Glomerular endothelial cell (primary cell): ENCODE data around the gene ACTL8. TPM values are rescaled to one million over a fixed set of nuclear protein-coding genes. Genes with fewer than 3 reads are reported as not detected.

ENCODE experiments used
- DNase-seq: peaks from one replicate; pipeline ENCODE4 v3.0.0-alpha.2; 2011; ENCODE audit warnings: low read depth, low spot score; ENCODE audit errors: extremely low read depth
- total RNA-seq: library from RNA; depleted of rRNA; stranded (reverse); fragments of >200 nt; gene quantifications from 2 replicates; pipeline ENCODE4 v1.2.3, GENCODE V29; 2015

ACTL8 gene
- total RNA-seq, 1 donor from 2014 or later, result not detected

DNA sequence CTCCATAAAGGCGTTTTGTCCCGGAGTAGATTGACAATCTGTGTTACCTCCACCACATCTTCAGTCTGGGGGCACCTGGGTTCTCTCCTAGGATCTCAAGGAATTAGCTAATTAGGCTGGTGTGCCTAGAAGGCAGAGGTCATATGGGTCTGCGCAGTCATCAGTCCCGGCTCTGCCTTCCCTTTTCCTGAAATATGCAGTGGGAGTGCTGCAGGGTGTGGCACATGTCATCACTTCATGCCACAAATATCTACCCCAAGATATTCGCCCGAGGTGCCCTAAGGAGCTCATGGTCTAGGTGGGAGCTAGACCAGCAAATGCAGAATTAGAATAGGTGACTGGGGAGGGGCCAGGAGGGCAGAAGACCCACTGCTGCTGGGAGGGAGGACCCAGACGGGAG lies 42.9 kb downstream of the ACTL8 start:
- no peak for DNase-seq

DNA sequence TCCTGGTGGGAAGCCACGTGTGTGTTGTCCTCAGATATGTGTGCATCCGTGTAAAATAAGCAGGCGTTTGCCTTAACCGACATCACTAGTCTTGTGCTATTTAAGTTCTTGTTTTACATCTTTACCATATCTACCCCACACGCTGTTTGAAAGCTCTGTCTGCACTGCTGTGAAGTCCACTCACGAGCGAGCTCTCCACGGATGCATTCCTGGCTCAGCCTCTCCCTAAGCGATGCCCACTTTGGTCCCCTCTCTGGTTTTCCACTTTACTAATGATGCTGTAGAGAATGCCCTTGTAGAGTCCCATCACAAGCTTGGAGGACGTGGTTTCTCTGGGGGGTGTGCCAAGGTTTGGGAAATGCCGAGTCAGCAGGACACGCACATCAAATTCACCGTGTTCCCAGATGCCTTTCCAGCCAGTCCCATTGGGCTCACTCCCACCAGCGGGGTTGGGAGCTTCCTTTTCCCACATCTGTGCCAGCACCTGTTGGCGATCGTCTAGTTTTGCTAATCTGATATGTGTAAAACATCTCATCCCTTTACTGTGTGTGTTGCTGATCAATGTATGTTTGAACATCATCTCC lies 43.8 kb downstream of the ACTL8 start:
- DNase-seq, result no peak

DNA sequence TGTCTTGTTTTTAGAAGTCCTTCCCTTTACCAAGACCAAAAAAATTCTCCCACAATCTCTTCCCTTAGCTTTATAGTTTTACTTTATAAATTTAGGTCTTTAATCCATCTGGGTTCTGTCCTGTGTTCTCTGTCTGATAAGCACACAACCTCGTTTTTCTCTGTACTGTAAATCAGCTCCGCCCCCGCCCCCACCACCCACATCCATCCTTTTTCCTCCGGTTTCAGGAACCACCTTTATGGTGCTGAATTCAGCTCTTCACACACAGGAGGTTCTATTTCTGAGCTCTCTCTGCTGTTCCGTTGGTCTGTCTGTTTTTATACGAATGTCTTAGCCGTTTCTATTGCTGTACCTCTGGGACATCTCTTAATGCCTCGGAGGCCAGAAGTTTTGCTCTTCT lies 44.5 kb downstream of the ACTL8 start:
- DNase-seq, result no peak

DNA sequence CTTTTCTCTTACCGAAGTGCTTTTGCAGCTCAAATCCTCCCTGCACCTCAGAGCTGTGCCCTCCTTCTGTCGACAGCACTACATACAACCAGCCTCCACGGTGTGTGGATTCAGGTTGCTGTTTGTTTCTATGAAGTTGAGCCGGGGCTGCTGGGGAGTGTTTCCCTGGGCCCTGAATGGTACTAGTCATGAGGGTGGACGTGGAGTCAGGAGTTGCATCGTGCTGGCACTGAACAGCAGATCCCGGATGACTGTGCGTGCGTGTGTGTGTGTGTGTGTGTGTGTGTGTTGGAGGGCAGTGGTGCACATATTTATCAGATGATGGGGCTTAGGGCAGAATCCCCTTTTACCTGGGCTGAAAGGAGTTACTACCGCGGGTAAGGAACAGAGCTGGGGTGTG lies 47.0 kb downstream of the ACTL8 start:
- DNase-seq, result no peak

DNA sequence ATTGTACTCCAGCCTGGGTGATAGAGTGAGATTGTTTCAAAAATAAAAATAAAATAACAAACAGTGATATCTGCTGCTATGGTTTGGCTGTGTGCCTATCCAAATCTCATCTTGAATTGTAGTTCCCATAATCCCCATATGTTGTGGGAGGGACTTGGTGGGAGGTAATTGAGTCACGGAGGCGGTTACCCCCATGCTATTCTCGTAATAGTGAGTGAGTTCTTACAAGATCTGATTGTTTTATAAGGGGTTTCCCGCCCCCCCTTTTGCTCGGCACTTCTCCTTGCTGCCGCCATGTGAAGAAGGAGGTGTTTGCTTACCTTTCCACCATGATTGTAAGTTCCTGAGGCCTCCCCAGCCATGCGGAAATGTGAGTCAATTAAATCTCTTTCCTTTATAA lies 47.8 kb downstream of the ACTL8 start:
- DNase-seq, result no peak

DNA sequence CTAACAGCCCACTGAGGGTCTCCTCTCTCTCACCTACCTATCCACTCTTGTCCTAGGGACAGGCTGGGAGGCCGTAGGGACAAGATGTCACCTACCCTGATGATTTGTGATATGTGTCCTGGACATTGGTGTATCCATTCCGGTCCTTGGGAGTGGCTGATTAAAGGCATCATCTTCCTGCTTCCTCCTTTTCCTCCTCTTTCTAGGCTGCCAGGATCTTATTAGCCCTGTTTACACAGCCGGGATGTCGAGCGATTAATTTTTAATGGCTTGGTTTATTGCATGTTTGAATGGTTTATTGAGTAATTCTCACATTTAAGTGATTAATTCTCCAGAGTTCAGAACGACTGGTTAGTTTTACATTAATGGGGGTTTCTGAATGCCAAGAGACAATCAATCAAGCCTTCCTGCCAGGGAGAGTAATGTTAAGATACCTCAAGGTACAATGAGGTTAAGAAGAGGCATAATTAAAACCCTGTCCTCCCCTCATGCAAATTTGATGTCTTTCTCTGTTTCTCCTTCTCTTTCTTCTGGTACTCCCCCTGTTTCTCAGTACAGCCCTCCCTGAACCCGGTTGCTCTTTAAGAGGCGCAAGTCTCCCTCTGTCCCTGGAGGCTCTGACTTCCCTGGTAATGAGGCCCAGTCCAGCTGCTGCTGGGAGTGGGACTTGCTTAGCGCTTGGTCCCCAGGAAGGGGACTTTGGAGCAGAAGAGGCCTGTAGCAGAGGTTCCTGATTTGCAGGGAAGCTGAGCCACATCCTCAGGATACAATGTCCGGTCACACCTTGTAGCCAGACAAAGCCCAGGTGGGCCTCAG lies 50.9 kb downstream of the ACTL8 start:
- no peak for DNase-seq

DNA sequence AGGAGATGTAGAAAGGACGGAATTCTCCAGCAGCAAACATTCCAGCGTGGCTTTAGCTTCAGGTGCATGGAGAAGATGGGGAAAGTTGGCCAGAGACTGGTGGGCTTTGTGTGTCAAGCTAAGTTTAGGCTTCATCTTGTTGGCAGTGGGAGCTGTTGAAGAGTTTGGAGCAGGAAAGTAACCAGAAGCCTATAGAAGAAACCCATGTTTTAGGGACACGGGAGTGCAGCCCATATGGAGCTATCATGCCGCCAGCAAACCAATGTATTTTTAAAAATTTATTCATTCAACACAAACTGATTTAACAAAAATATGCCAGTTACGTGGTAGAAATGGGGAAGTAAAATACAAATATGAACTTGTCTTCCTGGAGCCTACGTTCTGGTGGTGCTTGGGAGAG lies 53.7 kb downstream of the ACTL8 start:
- no peak for DNase-seq

DNA sequence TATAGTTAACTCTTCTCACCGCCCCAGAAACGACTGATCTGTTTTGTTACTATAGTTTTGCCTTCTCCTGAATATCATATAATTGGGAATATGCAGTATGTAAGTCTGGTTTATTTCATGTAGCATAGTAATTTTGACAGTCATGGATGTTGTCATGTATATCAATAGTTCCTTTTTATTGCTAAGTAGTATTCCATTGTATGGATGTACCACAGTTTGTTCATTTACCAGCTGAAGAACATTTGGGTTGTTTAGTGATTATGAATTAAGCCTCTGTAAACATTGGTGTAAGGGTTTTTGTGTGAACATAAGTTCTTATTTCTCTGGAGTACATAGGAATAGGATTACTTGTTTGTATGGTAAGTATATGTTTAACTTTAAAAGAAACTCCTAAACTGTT lies 55.5 kb downstream of the ACTL8 start:
- no peak for DNase-seq

DNA sequence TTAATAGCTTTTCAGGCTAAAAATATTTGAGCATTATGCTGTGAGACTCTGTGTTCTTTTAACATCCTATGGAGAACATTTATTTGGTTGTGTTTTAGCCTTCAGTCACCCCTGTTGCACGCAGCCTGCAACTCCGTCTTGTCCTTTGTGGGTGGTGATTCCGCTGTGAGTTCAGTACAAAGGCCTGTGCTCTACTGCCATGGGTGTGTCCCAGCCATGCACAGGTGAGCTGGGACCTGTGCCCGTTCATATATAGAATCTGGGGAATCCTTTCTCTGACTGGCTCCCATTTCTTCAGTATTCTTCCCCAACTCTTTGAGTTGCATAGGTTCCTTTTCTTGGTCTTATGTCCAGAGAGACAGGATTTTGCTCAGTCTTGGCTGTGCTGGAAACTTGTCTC lies 61.4 kb downstream of the ACTL8 start:
- no peak for DNase-seq

DNA sequence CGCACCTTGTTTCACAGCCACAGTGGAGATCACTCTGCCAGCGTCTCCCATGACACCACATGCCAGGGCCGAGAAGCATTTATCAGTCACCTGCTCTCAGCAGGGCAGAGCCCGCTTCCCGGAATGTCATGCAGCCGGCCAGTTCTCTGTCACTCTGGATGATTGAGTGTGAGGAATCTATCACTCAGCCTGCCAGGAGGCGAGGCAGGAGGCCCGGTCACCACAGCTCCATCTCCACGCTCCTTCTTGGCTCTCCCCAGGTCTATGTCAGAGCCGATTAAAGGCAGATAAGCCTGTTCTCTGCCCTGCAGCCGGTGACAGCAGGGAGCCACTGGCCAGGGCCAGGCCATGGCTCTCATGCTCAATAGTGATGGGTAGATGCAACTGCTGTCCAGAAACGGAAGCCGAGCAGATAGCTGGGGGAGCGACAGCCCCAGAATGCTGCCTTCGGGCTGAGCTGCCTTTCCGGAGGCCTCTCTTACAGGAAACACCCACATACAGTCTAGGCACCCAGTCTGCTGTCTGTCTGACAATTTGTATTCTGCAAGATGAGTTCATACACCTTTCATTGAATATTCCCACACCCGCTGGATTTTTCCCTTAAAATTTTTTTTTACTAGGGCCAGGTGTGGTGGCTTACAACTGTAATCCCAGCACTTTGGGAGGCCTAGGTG lies 64.1 kb downstream of the ACTL8 start:
- no peak for DNase-seq

DNA sequence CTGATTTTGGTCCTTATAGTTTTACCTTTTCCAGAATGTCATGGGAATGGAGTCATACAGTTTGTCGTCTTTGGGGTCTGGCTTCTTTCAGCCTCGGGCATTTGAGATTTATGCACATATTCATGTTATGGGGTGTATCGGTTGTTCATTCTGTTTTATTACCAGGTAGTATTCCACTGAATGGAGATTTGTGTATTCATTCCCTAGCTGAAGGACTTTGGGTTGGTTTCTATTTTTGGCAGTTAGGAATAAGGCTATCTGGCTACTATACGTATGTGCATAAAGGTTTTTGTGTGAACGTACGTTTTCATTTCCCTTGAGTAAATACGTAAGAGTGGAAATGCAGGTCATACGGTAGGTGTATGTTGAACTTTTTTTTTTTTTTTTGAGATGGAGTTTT lies 65.1 kb downstream of the ACTL8 start:
- no peak for DNase-seq

DNA sequence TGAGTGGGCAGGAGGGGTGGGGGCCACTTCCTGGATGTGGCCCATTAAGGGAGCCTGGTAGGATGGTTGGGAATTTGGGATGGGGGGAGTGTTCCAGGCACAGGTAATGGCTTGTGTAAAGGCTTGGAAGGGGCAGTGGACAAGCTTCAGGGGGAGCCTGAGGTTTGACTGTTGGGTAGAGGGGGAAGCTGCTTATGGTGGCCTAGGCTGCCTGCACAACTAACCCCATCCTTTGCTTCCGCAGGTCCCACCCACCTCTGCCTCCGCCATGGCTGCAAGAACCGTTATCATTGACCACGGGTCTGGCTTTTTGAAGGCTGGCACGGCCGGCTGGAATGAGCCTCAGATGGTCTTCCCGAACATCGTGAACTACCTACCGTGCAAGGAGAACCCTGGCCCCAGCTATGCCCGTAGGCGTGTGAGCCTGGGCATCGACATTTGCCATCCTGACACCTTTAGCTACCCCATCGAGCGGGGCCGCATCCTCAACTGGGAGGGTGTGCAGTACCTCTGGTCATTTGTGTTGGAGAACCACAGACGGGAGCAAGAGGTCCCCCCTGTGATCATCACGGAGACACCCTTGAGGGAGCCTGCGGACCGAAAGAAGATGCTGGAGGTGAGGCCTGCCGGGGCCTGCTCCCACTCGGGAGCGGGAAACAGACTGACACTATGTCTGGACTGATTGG lies 67.8 kb downstream of the ACTL8 start:
- DNase-seq, result no peak

DNA sequence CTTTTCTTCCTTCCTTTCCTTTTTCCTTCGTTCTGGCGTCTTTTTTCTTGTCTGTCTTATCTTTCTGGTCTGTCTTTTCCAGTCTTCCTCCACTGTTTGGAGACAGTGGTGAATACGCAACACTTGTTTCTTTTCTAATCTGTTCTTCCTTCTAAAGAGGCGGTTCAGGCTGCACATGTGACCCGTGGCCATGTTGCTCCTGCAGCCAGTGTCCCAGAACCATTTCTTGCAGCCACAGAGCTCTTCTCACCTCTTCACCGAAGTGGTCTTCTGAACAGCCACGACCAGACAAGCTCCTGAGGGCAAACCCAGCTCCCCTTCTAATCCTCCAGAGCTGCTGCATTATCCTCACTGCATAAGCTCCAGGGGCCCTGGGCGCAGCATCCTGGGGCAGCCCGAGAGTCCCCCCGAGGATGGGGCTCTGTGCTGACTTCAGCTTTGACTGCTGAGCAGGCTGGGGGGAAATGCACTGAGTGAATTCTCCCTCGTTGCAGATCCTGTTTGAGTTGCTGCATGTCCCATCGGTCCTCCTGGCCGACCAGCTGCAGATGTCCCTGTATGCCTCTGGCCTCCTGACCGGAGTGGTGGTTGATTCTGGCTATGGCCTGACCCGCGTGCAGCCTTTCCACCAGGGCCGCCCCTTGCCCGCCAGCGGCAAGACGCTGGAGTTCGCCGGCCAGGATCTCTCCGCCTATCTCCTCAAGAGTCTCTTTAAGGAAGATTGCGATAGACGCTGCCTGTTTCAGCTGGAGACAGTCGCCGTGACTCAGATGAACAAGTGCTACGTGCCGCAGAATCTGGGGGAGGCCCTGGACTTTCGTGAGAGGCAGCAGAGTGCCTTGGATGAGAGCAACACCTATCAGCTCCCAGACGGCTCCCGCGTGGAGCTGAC lies 70.4 kb downstream of the ACTL8 start:
- DNase-seq, result no peak

DNA sequence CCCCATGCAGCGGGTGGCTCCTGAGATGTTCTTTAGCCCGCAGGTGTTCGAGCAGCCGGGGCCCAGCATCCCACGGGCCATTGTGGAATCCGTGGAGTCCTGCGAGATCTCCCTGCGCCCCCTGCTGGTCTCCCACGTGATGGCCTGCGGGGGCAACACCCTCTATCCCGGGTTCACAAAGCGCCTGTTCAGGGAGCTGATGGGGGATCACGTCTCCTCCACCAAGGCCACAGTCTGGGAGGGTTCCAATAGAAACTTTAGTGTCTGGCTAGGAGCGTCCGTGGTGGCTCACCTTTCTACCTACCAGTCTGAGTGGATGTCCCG lies 71.0 kb downstream of the ACTL8 start:
- no peak for DNase-seq

DNA sequence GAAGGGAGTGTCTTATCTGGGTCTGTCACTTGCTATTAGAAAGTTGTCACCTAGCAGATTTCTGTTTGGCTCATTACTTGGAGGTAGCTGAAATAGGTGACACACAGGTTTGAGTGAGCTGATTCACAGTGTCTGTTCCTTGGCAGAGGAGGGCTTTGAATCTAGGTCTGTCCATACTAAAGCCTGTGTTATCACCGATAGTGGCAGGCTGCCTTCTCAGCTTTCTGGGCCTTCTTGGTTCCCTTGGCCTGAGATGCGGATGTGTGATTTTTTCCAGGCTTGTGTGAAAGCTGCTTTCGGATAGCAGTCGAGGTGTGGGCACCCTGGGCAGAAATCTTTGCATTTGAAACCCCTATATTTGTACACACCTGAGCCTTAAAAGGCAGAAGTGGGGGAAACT lies 73.9 kb downstream of the ACTL8 start:
- no peak for DNase-seq

DNA sequence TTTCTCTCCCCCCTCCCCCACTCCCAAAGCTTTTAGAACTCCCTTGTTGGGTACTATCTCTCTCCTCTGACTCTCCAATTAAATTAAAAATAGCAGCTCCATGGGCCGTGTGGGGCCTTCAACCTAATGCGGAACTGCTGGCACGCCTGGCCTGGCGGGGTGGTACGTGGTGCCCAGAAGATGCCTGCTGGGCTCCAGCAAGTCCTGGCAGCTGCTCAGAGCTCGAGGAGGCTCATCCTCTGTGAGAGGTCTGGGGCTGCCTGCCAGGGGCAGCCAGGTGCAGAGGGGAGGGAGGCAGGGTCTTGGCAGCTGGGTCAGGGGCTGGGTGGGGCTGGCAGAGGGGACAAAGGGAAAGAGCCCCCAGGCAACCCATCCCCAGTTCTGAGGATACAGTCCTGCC lies 74.4 kb downstream of the ACTL8 start:
- no peak for DNase-seq

DNA sequence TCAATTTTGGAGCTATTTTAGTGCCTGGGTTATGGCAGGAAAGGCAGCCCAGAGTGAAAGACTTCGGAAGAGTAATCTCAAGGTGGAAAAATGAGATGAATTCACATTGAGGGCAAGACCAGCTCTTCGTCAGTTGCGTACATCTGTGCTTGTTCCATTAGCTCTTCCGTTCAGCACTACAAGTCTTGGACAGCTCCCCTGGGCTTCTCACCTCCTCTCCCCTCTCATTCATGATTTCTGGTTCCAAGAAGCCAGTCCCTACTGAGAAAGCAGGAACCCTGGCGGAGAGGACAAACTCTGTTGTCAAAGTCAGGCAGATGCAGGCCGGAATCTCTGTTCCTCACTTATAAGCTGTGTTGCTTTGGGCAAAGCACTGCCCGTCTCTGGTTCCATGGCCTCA lies 76.5 kb downstream of the ACTL8 start:
- DNase-seq, result no peak

DNA sequence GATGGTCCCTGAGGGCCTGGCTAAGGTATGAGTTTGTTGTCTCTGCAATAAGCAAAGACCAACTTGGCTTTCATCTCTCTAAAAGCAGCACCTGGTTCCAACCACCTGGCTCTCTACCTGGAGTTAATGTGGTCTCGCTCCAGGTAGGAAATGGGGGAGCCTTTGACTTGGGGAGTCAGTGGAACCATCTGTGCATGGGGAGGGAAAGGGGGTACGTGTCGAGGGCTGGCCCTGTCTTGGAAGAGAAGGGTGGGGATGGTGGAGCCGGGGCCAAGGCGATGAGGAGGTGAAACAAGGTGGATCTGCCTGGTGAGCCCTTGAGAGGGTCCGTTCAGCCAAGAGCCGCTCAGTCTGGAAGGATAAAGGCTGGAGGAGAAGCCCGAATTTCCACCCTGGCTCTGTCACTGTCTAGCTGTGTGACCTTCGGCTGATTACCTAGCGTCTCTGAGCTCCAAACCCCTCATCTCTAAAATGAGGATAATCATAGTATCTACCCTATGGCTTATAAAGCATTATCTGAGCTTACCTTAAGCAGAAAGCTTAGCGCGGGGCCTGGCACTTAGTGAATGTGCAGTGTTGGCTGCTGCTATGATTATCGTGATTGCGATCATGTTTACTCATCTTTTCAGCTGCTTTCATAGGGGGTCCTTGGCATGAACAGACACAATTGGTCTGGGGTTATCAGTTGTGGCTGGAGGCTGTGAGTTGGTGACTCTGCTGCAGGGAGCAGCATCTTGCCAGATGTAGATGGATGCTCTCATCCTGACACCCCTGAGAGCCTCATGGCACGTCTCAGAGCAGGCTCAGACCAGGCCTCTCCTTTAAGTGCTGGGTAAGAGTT lies 78.7 kb downstream of the ACTL8 start:
- no peak for DNase-seq

DNA sequence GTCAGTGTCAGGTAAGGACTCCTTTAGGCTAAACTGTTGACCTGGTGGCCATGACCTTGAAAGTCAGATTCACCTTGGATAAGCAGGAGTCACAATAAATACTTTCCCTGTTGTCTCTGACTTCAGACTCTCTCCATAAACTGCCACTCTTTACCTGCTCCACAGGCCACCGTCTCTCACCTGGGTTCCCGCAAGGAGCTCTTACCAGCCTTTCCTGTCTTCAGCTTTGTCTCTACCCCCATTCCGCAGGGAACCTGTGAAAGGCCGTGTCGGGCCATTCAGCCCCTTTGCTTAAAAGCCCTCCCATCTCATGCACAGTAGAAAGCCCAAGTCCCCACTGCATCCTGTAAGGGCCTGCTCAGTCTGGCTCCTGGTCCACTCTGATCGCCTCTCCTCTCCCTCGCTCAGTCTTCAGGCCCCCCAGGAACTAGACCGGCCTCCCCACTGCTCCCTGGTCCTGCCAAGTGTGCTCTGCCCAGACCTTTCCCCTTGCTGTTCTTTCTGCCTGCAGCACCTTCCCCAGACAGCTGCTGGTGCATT lies 79.5 kb downstream of the ACTL8 start:
- DNase-seq, result no peak
